ENCODE results near the gene CXCR2.
A peak's percentile ranks its signal among the peaks of the same experiment; 100 is the strongest.
"Not testable (repeated sequence)": the region's sequence is repeated elsewhere in the genome, so short reads cannot be mapped to it uniquely, and the experiment has no call there.

CXCR2 gene

GRCh38 chr2:218168635-218169462 is 43.0 kb downstream of the CXCR2 start:
- H3K4me3 ChIP-seq (ENCODE audit: low read depth, low read length) = no peak overlapping the region
- no peak for DNase-seq (ENCODE audit: low read depth)
- TF ChIP-seq, protein P1, sequence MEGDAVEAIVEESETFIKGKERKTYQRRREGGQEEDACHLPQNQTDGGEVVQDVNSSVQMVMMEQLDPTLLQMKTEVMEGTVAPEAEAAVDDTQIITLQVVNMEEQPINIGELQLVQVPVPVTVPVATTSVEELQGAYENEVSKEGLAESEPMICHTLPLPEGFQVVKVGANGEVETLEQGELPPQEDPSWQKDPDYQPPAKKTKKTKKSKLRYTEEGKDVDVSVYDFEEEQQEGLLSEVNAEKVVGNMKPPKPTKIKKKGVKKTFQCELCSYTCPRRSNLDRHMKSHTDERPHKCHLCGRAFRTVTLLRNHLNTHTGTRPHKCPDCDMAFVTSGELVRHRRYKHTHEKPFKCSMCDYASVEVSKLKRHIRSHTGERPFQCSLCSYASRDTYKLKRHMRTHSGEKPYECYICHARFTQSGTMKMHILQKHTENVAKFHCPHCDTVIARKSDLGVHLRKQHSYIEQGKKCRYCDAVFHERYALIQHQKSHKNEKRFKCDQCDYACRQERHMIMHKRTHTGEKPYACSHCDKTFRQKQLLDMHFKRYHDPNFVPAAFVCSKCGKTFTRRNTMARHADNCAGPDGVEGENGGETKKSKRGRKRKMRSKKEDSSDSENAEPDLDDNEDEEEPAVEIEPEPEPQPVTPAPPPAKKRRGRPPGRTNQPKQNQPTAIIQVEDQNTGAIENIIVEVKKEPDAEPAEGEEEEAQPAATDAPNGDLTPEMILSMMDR (IDR thresholded peaks at IDR 0.05; ENCODE audit: control insufficient read depth, extremely low read depth, insufficient read depth) = peak; percentile 36; the same call in 1 of the 2 replicates

DNA sequence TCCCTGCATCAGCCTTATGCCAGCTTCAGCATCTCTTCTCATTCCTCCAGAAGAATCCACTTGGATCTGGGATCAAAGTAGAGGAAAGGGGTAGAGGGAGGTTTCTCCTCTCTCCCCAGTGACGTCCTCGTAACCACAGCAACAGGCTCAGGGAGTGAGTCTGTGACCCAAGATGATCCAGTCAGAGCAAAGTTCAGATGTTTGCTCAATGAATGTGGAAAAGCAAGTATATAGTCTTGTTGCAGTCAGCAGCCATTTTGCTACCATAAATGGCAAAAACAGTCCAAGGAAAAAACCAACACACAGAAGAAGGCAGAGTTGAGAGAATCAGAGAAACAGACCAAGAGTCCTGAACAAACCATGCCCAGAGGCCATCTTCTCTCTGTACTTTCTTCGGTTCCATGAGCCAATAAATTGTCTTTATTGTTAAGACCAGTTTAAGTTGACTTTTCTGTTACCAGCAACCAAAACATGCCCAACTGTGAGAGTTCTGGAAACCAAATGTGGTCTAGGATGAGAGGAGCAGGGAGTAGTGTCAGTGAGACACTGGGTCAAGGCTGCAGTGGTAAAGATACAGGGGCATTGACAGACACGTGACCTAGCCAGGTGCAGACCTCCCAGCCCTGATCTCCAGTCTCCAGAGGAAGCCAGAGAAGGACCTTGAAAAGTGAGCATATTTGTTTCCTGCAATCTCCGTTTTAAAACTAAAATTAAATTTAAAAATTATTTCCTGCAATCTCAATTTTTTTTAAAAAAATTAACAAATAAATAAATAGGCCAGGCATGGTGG is 44.1 kb downstream of the CXCR2 start:
- TF ChIP-seq, protein P1 (IDR thresholded peaks at IDR 0.05; ENCODE audit: control insufficient read depth, extremely low read depth, insufficient read depth) = no peak
- no peak for DNase-seq (ENCODE audit: low read depth)
- H3K4me3 ChIP-seq (ENCODE audit: low read depth, low read length) = no peak overlapping the region

- not testable (repeated sequence) for DNase-seq (ENCODE audit: low read depth); H3K4me3 ChIP-seq (ENCODE audit: low read depth, low read length)
These were observed 45.9 kb downstream of the CXCR2 start for GRCh38 chr2:218171744-218172143.

- TF ChIP-seq, protein P1 (IDR thresholded peaks at IDR 0.05; ENCODE audit: control insufficient read depth, extremely low read depth, insufficient read depth) = no peak
- DNase-seq (ENCODE audit: low read depth) = no peak
These were observed 47.0 kb downstream of the CXCR2 start for GRCh38 chr2:218172845-218173244.

GRCh38 chr2:218179782-218180181 is 54.0 kb downstream of the CXCR2 start:
- no peak for DNase-seq (ENCODE audit: low read depth)
- TF ChIP-seq, protein P1 (IDR thresholded peaks at IDR 0.05; ENCODE audit: control insufficient read depth, extremely low read depth, insufficient read depth) = no peak

More at GRCh38 chr2:218172845-218173244, 47.0 kb downstream of the CXCR2 start:
- H3K4me3 ChIP-seq (ENCODE audit: low read depth, low read length) = no peak overlapping the region

DNA sequence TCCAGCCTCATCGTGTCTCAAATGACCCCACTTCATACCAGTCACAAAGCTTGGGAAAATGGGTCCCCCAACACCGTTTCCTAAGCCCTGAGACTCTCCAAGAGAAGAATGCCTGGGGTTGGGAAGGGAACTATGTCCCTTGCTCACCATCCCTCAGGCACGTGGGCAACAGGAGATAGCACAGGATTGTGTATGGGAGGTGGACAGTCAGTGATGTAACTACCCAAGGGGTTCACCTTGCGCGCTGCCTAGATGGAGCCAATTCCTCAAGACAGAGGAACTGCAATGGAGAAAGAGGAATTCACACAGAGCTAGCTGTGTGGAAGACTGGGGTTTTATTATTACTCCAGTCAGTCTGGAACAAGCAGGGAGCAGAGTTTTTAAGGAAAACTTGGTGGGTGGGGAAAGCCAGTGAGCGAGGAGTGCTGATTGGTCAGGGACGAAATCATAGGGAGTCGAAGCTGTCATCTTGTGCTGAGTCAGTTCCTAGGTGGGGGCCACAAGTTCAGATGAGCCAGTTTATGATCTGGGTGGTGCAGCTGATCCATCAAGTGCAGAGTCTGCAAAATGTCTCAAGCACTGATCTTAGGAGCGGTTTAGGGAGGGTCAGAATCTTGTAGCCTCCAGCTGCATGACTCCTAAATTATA is 54.8 kb downstream of the CXCR2 start:
- no peak for DNase-seq (ENCODE audit: low read depth)
- H3K4me3 ChIP-seq (ENCODE audit: low read depth, low read length) = no peak overlapping the region
- TF ChIP-seq, protein P1 (IDR thresholded peaks at IDR 0.05; ENCODE audit: control insufficient read depth, extremely low read depth, insufficient read depth) = no peak

More at GRCh38 chr2:218179782-218180181, 54.0 kb downstream of the CXCR2 start:
- H3K4me3 ChIP-seq (ENCODE audit: low read depth, low read length) = no peak overlapping the region

GRCh38 chr2:218184331-218184730 is 58.5 kb downstream of the CXCR2 start:
- TF ChIP-seq, protein P1 (IDR thresholded peaks at IDR 0.05; ENCODE audit: control insufficient read depth, extremely low read depth, insufficient read depth) = no peak
- DNase-seq (ENCODE audit: low read depth) = no peak
- H3K4me3 ChIP-seq (ENCODE audit: low read depth, low read length) = no peak overlapping the region
